SH-SY5Y (cell line): Measurements from ENCODE around the gene WDR64.

Experiments
- GATA2 ChIP-seq: IDR thresholded peaks from 2 replicates; pipeline ENCODE4 v1.6.1; 2011; ENCODE audit warnings: mild to moderate bottlenecking, low read depth, low read length
- GATA3 ChIP-seq: IDR thresholded peaks from 2 replicates; pipeline ENCODE4 v1.6.1; 2011; ENCODE audit warnings: low read depth, mild to moderate bottlenecking, low read length, moderate library complexity

DNA sequence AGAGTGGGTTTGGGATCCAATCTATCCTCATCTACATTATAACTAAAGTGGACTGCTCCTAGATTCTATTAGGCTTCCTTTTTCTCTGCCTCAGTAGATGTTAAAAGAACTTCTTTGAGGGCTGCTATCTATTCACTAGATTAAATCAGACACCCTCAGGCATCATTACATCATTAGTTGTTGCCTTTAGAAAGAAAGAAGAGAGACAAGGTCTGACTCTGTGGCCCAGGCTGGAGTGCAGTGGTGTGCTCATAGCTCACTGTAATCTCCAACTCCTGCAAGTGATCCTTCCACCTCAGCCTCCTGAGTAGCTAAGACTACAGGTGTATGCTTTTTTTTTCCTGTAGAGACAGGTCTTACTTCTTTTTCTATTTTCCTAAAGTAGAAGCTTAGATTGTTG is 124.8 kb downstream of the WDR64 start:
- TF ChIP-seq GATA2 (no peak), GATA3 (no peak)
